Endodermal cell (in vitro differentiated cells): ENCODE measurements around the gene ATRNL1. TPM values are rescaled to one million over a fixed set of nuclear protein-coding genes. Genes with fewer than 3 reads are reported as not detected.

ENCODE experiments used
- DNase-seq: peaks from one replicate; pipeline ENCODE4 v3.0.0-alpha.2; 2017
- H3K27ac ChIP-seq: 2 replicates; pipeline ENCODE4 v1.5.1; 2013; ENCODE audit warnings: mild to moderate bottlenecking, low read depth, low read length, moderate library complexity
- H3K27me3 ChIP-seq: 2 replicates; pipeline ENCODE4 v1.6.1; 2013; ENCODE audit warnings: mild to moderate bottlenecking, low read length, moderate library complexity; ENCODE audit not compliant: insufficient read depth, control insufficient read depth, poor library complexity, severe bottlenecking
- H3K36me3 ChIP-seq: 2 replicates; pipeline ENCODE4 v1.7.0; 2013; ENCODE audit warnings: mild to moderate bottlenecking, low read length, moderate library complexity; ENCODE audit not compliant: control insufficient read depth, insufficient read depth
- H3K4me1 ChIP-seq: one replicate; pipeline ENCODE4 v1.7.0; 2013; ENCODE audit warnings: low read length; ENCODE audit not compliant: control insufficient read depth, insufficient read depth
- H3K4me3 ChIP-seq: 2 replicates; pipeline ENCODE4 v1.5.1; 2013; ENCODE audit warnings: mild to moderate bottlenecking, low read length, moderate library complexity
- H3K9ac ChIP-seq: 2 replicates; pipeline ENCODE4 v1.6.1; 2013; ENCODE audit warnings: mild to moderate bottlenecking, low read length, moderate library complexity; ENCODE audit not compliant: poor library complexity, severe bottlenecking; ENCODE audit errors: extremely low read depth
- H3K9me3 ChIP-seq: 2 replicates; pipeline ENCODE4 v1.6.1; 2013; ENCODE audit warnings: mild to moderate bottlenecking, low read length, moderate library complexity; ENCODE audit not compliant: control insufficient read depth
- H3K27ac Mint-ChIP-seq: 2 replicates; pipeline ENCODE4 v1.8.0; 2020; ENCODE audit warnings: mixed read lengths
- H3K27me3 Mint-ChIP-seq: 2 replicates; pipeline ENCODE4 v1.8.0; 2021; ENCODE audit warnings: mild to moderate bottlenecking, mixed read lengths; ENCODE audit not compliant: insufficient read depth
- H3K36me3 Mint-ChIP-seq: 2 replicates; pipeline ENCODE4 v1.8.0; 2020; ENCODE audit warnings: low read depth, mixed read lengths
- H3K4me1 Mint-ChIP-seq: 2 replicates; pipeline ENCODE4 v1.8.0; 2020; ENCODE audit warnings: mixed read lengths
- H3K4me3 Mint-ChIP-seq: 2 replicates; pipeline ENCODE4 v1.8.0; 2020; ENCODE audit warnings: mild to moderate bottlenecking, moderate library complexity, mixed read lengths
- H3K9me3 Mint-ChIP-seq: 2 replicates; pipeline ENCODE4 v1.8.0; 2020; ENCODE audit warnings: mild to moderate bottlenecking, mixed read lengths
- CTCF ChIP-seq: fragments of 200-600 bp; sonication (generic); conservative IDR thresholded peaks from 2 replicates; pipeline ENCODE4 v1.5.0; 2021; ENCODE audit warnings: antibody characterized with exemption, mild to moderate bottlenecking
- WGBS, 2 experiments: methylation state at CpG; one replicate each; pipeline versions ENCODE4 v1.1.5 to v1.1.7; 2013; ENCODE audit warnings: missing lambda C conversion rate in 2 of 2, mixed read lengths in 1 of 2; ENCODE audit not compliant: insufficient coverage in 1 of 2, insufficient read length in 1 of 2; 5-methylcytosine and 5-hydroxymethylcytosine counted together
- total RNA-seq, 2 donors: library from RNA; stranded (reverse); fragmentation: NEBNext Ultra II Directional in 1 of 2; extraction: Animal tissue kit (Norgen Biotek cat#: 25700) in 1 of 2; gene quantifications; 2 replicates in 1 of 2; 3 replicates in 1 of 2; pipeline ENCODE4 v1.2.1, GENCODE V29; 2021

ATRNL1 gene
- total RNA-seq, 2 donors from 2014 or later = 8.0 to 9.0 TPM

GRCh38 chr10:115851695-115852094 lies 758.5 kb downstream of the ATRNL1 start:
- H3K9ac ChIP-seq = no peak overlapping the region
- no peaks in the 10 kb centered on the region for H3K9me3 ChIP-seq
- Mint-ChIP-seq H3K9me3 (no peaks in the 10 kb centered on the region), H3K27ac (no peak overlapping the region), H3K4me3 (no peak overlapping the region), H3K36me3 (no peaks in the 10 kb centered on the region), H3K4me1 (no peaks in the 10 kb centered on the region), H3K27me3 (no peaks in the 10 kb centered on the region)
- WGBS, 2 experiments = 94% methylated on average over 5 of the region's 5 CpGs; no CpG with 5 or more reads in 1 of the 2 experiments
- no peaks in the 10 kb centered on the region for H3K27me3 ChIP-seq
- no peak overlapping the region for H3K4me3 ChIP-seq
- no peaks in the 10 kb centered on the region for H3K4me1 ChIP-seq
- H3K36me3 ChIP-seq = no peaks in the 10 kb centered on the region
- no peak overlapping the region for H3K27ac ChIP-seq
- no peak for TF ChIP-seq CTCF
- DNase-seq = no peak

DNA sequence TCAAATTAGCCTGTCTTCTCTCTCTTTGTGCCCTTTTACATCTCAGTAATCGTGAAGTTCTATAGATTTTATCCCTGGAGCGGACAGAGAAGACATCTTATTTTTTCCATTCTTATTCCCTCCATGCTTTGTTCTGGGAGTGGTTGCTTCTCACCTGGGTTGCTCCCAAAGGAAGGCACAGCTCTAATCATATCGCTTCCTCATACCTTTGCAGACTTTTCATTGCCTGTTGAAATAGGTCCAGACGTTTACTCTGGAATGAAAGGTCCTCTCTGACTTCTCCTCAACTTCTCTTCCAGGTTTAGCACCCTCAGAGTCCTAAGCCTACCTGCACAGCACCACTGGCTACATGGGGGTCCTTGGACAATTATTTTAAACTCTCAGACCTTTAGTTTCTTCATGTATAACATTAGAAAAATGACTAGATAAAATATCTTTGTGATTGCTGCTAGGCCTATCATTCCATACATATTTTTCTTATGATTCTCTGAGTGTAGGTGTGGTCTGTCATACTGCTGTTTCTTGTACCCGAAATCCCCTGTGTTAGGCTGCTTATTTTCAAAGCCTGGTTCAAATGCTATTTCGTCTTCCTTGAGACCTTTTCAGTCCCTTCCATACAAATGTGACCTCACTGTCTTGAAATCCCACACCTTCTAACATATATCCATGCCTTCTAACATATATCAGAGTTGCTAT lies 761.7 kb downstream of the ATRNL1 start:
- Histone ChIP-seq H3K9me3 (no peaks in the 10 kb centered on the region), H3K27ac (no peak overlapping the region), H3K4me1 (no peaks in the 10 kb centered on the region), H3K27me3 (no peaks in the 10 kb centered on the region), H3K4me3 (no peak overlapping the region), H3K36me3 (no peaks in the 10 kb centered on the region), H3K9ac (no peak overlapping the region)
- Mint-ChIP-seq H3K9me3 (peaks cover 4% of the 10 kb centered on the region), H3K27ac (no peak overlapping the region), H3K4me1 (no peaks in the 10 kb centered on the region), H3K27me3 (no peaks in the 10 kb centered on the region), H3K36me3 (no peaks in the 10 kb centered on the region), H3K4me3 (no peak overlapping the region)
- TF ChIP-seq CTCF = no peak
- no peak for DNase-seq
- WGBS, 2 experiments = 83 to 91% methylated on average over 6 of the region's 6 CpGs

DNA sequence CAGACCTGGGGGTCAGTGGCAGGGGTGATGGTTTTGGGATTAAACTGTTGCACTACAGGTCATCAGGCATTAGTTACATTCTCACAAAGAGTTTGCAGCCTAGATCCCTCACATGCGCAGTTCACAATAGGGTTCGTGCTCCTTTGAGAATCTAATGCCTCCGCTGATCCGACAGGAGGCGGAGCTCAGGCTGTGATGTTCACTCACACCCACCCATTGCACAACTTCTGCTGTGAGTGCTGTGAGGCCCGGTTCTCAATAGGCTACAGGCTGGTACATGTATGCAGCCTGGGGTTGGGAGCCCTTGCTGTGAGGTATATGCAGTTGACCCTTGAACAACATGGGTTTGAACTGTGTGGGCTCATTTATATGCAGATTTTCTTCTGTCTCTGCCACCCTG lies 763.4 kb downstream of the ATRNL1 start:
- H3K4me3 ChIP-seq = no peak overlapping the region
- H3K9ac ChIP-seq = no peak overlapping the region
- no peaks in the 10 kb centered on the region for H3K4me1 ChIP-seq
- Mint-ChIP-seq H3K27ac (no peak overlapping the region), H3K36me3 (no peaks in the 10 kb centered on the region), H3K9me3 (peaks cover 4% of the 10 kb centered on the region), H3K4me3 (no peak overlapping the region), H3K4me1 (no peaks in the 10 kb centered on the region), H3K27me3 (no peaks in the 10 kb centered on the region)
- WGBS, 2 experiments = 56 to 87% methylated on average over 6 of the region's 6 CpGs
- no peak for DNase-seq
- no peak overlapping the region for H3K27ac ChIP-seq
- H3K9me3 ChIP-seq = no peaks in the 10 kb centered on the region
- H3K36me3 ChIP-seq = no peaks in the 10 kb centered on the region
- TF ChIP-seq CTCF = no peak
- H3K27me3 ChIP-seq = no peaks in the 10 kb centered on the region
